Measurements from ENCODE around the gene GRB2. TPM values are rescaled to one million over a fixed set of nuclear protein-coding genes. Genes with fewer than 3 reads are reported as not detected.
A peak's percentile ranks its signal among the peaks of the same experiment; 100 is the strongest.

Gene GRB2
- total and polyA plus RNA-seq, 2 experiments from 2014 or later, result 89.0 to 112 TPM

DNA sequence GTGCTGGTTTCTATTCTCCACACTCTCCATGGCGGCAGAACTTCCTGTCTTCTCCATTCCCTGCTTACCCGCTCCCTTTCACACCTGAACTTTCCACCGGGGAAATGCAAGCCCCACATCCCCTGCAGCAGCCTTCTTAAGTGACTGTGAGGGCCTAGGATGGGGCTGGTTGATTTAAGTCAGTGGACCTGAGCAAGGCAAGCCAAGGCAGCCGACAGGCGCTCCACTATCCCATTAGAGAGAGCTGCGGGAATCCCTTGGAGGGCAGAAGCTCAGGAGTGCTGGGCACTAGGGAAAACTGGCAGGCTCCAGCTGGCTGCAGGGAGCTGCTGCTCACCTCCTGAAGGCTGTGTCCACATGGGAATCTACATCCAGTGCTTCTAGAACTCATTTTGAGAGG, 80.1 kb downstream of the GRB2 start:
- ATAC-seq, result no peak
- TF ChIP-seq, protein P1, sequence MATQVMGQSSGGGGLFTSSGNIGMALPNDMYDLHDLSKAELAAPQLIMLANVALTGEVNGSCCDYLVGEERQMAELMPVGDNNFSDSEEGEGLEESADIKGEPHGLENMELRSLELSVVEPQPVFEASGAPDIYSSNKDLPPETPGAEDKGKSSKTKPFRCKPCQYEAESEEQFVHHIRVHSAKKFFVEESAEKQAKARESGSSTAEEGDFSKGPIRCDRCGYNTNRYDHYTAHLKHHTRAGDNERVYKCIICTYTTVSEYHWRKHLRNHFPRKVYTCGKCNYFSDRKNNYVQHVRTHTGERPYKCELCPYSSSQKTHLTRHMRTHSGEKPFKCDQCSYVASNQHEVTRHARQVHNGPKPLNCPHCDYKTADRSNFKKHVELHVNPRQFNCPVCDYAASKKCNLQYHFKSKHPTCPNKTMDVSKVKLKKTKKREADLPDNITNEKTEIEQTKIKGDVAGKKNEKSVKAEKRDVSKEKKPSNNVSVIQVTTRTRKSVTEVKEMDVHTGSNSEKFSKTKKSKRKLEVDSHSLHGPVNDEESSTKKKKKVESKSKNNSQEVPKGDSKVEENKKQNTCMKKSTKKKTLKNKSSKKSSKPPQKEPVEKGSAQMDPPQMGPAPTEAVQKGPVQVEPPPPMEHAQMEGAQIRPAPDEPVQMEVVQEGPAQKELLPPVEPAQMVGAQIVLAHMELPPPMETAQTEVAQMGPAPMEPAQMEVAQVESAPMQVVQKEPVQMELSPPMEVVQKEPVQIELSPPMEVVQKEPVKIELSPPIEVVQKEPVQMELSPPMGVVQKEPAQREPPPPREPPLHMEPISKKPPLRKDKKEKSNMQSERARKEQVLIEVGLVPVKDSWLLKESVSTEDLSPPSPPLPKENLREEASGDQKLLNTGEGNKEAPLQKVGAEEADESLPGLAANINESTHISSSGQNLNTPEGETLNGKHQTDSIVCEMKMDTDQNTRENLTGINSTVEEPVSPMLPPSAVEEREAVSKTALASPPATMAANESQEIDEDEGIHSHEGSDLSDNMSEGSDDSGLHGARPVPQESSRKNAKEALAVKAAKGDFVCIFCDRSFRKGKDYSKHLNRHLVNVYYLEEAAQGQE (IDR thresholded peaks at IDR 0.05; ENCODE audit: unreplicated experiment), result no peak
- no peak for TF ChIP-seq JUNB (IDR thresholded peaks at IDR 0.05; ENCODE audit: unreplicated experiment)
- no peak for TF ChIP-seq EZH2 (IDR thresholded peaks at IDR 0.05; ENCODE audit: low read depth, unreplicated experiment)
- TF ChIP-seq CREB1 (CRISPR knock-in tag; IDR thresholded peaks at IDR 0.05; ENCODE audit: low read depth), result no peak
- TF ChIP-seq STAT1 (IDR thresholded peaks at IDR 0.05; ENCODE audit: unreplicated experiment), result no peak
- TF ChIP-seq, protein P2, sequence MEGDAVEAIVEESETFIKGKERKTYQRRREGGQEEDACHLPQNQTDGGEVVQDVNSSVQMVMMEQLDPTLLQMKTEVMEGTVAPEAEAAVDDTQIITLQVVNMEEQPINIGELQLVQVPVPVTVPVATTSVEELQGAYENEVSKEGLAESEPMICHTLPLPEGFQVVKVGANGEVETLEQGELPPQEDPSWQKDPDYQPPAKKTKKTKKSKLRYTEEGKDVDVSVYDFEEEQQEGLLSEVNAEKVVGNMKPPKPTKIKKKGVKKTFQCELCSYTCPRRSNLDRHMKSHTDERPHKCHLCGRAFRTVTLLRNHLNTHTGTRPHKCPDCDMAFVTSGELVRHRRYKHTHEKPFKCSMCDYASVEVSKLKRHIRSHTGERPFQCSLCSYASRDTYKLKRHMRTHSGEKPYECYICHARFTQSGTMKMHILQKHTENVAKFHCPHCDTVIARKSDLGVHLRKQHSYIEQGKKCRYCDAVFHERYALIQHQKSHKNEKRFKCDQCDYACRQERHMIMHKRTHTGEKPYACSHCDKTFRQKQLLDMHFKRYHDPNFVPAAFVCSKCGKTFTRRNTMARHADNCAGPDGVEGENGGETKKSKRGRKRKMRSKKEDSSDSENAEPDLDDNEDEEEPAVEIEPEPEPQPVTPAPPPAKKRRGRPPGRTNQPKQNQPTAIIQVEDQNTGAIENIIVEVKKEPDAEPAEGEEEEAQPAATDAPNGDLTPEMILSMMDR (conservative IDR thresholded peaks at IDR 0.05; ENCODE audit: low read depth in 2 of 2), result no peak
- TF ChIP-seq NANOG (IDR thresholded peaks at IDR 0.05; ENCODE audit: borderline replicate concordance), result no peak
- no peak for TF ChIP-seq POLR2AphosphoS5 (IDR thresholded peaks at IDR 0.05; ENCODE audit: low read depth)
- no peak for TF ChIP-seq ZNF114 (CRISPR knock-in tag; IDR thresholded peaks at IDR 0.05)
- TF ChIP-seq, protein P3, sequence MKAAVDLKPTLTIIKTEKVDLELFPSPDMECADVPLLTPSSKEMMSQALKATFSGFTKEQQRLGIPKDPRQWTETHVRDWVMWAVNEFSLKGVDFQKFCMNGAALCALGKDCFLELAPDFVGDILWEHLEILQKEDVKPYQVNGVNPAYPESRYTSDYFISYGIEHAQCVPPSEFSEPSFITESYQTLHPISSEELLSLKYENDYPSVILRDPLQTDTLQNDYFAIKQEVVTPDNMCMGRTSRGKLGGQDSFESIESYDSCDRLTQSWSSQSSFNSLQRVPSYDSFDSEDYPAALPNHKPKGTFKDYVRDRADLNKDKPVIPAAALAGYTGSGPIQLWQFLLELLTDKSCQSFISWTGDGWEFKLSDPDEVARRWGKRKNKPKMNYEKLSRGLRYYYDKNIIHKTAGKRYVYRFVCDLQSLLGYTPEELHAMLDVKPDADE (IDR thresholded peaks at IDR 0.05), result no peak
- Histone ChIP-seq H3K79me2 (replicated peaks; ENCODE audit: insufficient read depth) (peaks cover 28% of the 10 kb centered on the region), H3F3A (replicated peaks; ENCODE audit: low read depth) (peaks cover 13% of the 10 kb centered on the region; the same call in 1 of the 2 replicates), H3K4me1 (ENCODE audit: insufficient read depth) (peaks cover 22% of the 10 kb centered on the region), H3K27me3 (ENCODE audit: insufficient read depth) (no peaks in the 10 kb centered on the region), H3K9me2 (ENCODE audit: insufficient read depth) (no peaks in the 10 kb centered on the region), H4K20me1 (replicated peaks; ENCODE audit: insufficient read depth) (peaks cover 3% of the 10 kb centered on the region; the same call in 1 of the 2 replicates), H3K27ac (ENCODE audit: low read depth) (peak overlapping the region; percentile 84), H3K4me3 (no peak overlapping the region), H3K36me3 (ENCODE audit: insufficient read depth) (peaks cover 18% of the 10 kb centered on the region), H3K4me2 (no peak overlapping the region), H2AFZ (no peak overlapping the region)
- DNase-seq (ENCODE audit: low spot score), result no peak
- Mint-ChIP-seq H3K4me1 (peaks cover 28% of the 10 kb centered on the region), H3K27me3 (ENCODE audit: insufficient read depth, low read depth, poor library complexity) (peaks cover 8% of the 10 kb centered on the region), H3K27ac (peak overlapping the region; percentile 34), H3K4me3 (no peak overlapping the region), H3K9me3 (no peaks in the 10 kb centered on the region), H3K36me3 (ENCODE audit: low read depth) (peaks cover 39% of the 10 kb centered on the region)

Measured in GM23338 (cell line).